ENCODE results near the gene XCL1.

DNA sequence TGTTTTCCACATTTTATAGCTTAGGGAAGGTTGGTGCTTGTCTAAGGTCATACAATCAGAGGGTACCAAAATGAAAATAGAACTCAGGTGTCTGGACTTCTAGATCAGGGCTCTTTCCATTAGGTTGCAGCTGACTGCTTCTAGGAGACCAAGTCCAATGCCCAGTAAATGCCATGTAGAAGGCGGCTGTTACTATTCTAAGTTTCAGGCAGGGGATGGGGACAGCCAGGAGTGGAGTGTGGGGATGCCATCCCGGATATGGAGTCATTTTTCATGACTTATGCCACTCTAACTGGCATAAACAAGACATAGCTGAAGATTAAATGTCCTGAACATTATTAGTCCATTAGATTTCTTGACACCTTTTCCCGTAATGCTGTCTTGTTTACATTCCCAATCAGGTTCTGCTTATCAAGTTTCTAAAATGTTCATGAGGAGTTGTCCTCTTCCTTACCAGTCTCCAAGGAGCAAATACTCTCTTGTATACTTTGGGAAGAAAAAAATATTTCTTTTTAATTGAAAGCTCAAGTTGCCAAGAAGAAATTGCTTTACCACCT lies 31.5 kb downstream of the XCL1 start:
- TF ChIP-seq POLR2AphosphoS5 (IDR thresholded peaks at IDR 0.05; ENCODE audit: insufficient read depth in 1 of 2, low read depth in 1 of 2) (no peak), POLR2A (IDR thresholded peaks at IDR 0.05) (no peak)
- TF ChIP-seq, protein P1, sequence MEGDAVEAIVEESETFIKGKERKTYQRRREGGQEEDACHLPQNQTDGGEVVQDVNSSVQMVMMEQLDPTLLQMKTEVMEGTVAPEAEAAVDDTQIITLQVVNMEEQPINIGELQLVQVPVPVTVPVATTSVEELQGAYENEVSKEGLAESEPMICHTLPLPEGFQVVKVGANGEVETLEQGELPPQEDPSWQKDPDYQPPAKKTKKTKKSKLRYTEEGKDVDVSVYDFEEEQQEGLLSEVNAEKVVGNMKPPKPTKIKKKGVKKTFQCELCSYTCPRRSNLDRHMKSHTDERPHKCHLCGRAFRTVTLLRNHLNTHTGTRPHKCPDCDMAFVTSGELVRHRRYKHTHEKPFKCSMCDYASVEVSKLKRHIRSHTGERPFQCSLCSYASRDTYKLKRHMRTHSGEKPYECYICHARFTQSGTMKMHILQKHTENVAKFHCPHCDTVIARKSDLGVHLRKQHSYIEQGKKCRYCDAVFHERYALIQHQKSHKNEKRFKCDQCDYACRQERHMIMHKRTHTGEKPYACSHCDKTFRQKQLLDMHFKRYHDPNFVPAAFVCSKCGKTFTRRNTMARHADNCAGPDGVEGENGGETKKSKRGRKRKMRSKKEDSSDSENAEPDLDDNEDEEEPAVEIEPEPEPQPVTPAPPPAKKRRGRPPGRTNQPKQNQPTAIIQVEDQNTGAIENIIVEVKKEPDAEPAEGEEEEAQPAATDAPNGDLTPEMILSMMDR (IDR thresholded peaks at IDR 0.05): no peak

Measured in vagina (tissue), 2 donors.